OCI-M1 (cell line): ENCODE data around the gene FLAD1.

Source experiments
- DNase-seq: peaks from one replicate; lab custom pipeline; 2025; lab: John Stamatoyannopoulos, UW

Gene FLAD1

DNA sequence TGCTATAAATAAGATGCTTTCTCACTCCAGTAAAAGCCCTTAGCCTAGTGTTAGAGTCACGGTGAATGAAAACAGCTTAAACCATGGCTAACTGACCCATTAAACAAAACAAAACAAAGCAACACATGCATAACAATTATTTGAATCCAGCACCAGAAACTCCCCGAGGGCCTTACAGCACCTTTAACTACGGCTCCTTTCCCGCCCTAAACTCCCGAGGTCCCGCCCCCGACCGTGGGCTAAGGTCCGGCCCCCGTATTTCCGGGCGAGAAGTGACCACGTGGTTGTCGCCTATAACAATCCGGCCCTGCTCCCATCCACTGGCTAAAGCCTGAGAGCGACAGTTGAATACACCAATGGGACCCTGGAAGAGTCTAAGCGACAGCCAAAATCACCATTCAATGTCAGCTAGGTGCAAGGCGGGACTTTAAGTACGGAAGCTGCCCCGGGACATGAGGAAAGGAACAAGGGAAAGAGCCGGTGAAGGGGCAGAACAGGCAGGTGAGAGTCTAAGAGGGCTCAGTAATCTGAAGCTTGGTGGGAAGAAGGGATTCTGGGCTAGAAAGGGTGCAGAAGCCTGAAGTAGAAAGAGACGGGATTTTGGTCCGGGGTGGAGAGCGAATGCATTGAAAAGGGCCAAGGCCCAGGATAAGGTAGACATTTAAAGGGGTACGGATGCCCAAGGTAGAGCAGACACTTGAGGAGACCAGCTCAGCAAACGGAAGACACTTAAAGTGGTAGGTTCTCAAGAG is at the start of gene FLAD1:
FLAD1 (plus strand) TSS at position 448 of the 752 bp plus-strand sequence. CDS start 351 bp downstream, outside the sequence.
- peak; percentile 100 for DNase-seq

DNA sequence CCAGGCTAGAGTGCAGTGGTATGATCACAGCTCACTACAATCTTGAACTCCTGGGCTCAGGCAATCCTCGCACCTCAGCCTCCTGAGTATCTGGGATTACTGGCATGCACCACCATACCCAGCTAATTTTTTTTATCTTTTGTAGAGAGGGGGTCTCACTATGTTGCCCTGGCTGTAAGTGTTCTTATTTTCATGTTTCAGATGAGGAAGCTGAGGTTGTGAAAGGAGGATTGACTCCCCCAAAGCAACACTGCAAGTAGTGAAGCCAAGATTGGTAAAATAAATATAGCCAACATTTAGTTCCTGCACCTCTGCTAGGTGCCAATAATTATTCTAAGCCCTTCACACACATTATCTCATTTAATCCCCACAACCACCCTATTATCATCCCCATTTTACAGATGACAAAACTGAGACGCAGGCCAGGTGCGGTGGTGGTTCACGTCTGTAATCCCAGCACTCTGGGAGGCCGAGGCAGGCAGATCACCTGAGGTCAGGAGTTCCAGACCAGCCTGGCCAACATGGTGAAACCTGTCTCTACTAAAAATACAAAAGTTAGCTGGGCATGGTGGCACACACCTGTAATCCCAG is 48.7 kb upstream of the FLAD1 start:
- DNase-seq, result no peak

DNA sequence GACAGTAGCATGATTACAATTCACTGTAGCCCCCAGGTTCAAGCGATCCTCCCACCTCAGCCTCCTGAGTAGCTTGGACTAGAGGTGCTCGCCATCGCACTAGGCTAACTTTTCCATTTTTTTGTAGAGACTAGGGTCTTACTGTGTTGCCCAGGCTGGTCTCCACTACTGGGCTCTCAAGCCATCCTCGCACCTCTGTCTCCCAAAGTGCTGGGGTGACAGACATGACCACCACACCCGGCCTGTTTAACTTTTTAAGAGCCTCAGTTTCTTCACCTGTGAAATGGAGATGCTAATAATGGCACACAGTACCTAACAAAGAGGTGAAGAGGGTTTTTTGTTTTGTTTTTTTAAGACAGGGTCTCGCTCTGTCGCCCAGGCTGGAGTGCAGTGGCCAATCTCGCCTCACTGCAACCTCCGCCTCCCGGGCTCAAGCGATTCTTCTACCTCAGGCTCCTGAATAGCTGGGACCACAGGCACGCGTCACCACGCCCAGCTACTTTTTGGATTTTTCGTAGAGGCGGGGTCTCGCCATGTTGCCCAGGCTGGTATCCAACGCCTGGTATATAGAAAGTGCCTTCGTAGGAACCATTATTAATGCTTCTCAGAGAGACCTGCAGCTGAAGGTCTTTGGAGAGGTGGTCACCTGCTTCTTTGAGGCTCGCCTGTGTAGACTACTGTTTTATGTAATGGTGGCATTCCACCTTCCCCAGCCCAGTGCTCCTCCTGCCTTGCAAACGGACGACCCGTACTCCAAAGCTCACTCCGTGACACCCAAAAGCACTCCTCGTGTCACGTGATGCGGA is 47.2 kb upstream of the FLAD1 start:
- DNase-seq, result no peak

DNA sequence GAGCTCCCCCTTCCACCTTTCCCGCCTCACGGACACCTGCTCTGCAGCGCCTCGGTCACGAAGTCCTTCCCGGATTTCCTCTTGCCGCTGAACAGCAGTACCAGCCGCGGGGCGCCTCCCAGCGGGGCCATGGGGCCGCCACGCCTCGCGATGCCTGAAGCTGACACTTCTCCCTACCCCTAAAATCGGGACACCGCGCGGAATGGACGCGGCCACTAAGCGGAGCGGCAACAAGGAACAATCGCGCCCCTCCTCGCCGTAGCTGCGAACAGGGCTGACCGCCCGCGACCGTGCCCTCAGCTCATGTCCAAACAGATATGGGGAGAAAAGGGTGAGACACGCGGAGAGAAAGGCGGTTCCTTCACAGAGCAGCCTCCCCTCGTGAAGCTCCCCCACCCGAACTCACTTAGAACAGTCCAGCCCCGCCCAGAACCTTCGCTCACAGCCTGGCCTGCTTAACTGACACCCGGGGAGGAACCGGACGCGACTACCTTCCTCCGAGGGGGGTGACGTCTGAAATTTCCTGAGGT is 46.5 kb upstream of the FLAD1 start, which contains the start of gene PMVK:
PMVK (minus strand) TSS at position 165 of the 530 bp plus-strand sequence; CDS start at position 131, 34 bp downstream.
- DNase-seq, result peak; percentile 98

DNA sequence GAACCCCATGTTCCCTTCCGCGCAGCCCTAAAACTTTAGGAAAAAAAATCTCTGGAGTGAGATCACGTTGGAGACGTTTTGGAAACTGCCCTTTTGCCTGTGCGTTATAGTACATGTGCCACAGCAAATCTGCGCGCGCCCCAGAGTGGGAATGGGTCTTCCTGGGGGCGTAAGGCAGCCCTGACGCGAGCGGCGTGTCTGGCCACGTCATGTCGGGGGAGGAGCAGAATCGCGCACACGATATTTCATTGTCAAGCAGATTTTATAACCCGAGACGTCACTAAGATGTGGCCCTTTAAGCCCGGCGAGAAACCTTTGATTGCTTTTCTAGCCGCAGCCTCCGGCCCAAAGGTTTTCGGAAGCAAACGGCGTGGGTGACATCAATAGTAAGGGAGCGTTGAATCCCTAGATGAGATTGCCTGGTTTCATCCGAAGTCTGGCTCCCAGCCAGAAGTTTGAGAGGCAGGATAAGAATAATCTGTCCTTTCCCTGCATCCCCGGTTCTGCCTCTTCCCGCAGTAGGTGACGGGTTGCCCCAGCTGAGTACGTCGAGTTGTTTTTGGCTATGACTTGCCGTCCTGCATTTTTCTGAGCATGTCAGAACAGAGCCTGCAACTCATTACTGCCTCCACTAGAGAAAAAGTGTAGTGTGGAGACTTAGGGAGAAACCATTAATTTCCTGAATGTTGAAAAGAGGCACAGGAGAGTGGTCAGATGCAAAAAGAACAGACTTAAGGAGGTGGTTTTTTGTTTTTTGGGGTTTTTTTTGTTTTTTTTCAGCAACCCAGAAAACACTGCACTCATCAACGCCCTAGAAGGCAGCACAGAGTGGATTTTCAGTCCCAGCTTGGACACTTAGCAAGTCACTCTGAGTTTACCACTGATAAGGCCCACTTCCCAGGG is 45.8 kb upstream of the FLAD1 start:
- DNase-seq, result peak; percentile 97

DNA sequence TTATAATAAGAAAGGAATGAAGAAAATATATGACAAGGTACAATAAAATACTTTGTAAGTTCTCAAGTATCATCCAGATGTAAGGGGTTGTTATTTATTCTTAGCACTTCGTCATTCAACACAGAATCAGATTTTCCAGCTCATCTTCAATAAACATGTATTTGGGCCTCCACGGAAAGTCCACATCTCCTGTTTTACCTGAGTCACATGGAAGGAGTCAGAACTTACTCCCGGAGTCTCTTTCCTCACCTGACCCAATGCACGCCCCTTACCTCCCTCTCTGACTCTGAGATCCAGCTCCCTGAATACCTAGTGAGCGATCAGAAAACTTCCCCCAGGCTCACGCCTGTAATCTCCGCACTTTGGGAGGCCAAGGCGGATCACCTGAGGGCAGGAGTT is 45.2 kb upstream of the FLAD1 start:
- no peak for DNase-seq

DNA sequence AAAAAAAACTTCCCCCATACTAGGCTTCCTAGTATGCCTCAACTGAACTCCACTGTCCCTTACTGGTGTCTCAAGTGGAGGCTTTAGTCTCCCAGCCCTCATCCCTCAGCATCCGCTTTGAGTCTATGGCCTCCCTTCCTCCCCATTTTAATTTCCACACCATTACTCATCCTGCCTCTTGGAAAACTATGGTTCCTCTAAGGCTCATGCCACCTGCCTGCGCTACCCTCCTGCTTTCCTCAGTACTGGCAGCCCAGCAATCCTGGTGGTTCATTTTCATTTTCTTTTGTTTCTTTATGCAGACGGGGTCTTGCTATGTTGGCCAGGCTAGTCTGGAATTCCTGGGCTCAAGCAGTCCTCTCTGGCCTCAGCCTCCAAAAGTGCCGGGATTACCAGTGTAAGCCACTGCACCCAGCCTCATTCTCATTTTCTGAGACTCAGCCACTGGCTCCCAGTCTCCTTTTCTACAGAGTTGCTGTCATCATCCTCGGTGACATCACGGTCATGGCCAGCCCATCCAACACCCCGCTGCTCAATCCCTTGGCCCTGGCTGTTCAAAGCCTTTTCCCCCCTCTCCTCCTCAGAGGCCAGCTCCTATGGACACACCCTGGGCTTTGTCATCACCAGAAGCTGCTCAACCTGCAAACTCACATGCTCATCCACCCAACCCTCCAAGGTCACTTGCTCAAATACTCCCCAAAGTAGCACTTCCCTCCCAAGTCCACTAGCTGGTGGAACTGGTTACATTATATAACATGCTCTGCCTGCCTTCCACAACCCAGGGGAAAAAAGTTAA is 44.3 kb upstream of the FLAD1 start:
- no peak for DNase-seq

DNA sequence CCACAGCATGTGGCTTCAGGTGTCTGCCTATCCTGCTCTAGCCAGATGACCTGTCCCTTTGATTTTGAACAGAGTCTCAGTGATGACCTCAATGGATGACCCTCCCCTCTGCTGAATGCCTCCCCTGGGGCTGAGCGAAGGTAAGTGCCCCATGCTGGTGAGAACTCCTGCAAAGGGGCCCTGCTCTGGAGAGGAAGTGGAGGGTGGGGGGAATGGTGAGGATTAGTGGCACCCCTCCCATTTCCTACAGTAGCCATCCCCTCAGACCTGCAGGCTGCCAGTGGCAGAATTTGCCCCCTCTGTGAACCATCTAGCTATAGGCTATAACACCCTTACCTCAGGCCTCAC is 43.0 kb upstream of the FLAD1 start:
- DNase-seq, result no peak

DNA sequence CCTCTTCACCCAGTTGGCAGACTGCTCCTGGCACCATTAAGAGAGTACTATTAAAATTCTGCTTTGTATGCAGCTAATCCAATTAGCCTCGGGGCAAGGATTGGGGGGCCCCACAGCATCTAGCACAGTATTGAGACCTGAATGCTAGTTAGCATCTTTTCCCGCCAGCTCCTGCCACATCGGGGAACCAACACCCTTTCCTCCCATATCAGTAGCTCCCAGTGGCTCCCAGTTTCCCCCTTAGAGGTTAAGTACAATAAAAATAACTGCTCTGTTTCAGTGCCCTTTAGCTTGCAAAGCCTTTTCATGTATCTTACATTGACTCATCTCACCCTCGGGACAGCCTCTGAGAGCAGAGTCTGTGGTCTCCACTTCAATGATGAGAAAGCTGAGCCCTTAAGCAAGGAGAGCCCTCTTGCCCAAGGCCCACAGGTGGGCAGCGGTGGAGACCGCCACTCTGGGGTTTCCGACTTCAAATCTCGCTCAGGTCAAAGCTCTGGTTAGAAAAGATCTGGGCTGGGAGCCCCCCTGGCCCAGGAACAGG is 42.4 kb upstream of the FLAD1 start:
- no peak for DNase-seq

DNA sequence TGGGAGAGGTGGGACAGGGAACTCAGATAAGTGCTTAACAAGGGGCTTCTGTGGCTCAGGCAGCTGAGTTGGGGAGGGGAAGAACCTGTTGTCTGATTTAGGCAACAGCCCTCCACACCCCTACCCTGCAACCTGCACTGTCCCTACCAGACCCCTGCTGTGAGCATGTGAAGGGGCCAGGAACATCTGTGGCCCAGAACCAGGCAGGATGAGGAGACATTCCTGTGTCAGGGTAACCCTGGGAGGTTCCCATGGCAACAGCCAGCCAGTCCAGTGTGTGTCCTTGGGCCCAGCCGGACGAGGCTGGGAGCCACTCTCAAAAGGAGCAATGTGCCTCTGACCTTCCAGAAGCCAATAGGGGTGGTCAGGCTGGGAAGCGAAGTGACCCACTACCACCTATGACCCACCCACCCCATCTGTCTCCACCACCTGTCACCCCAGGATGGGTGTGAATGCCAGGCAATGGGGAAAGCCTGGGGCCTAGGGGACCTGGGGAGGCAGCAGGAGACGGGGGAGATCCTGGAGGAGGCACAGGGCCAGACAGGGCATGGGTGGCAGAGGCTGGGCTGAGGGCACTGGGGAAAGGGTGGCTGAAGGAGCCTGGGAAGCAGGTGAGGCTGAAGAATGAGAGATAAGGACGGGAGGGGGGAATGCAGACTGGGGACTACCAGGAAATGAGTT is 41.7 kb upstream of the FLAD1 start:
- no peak for DNase-seq

DNA sequence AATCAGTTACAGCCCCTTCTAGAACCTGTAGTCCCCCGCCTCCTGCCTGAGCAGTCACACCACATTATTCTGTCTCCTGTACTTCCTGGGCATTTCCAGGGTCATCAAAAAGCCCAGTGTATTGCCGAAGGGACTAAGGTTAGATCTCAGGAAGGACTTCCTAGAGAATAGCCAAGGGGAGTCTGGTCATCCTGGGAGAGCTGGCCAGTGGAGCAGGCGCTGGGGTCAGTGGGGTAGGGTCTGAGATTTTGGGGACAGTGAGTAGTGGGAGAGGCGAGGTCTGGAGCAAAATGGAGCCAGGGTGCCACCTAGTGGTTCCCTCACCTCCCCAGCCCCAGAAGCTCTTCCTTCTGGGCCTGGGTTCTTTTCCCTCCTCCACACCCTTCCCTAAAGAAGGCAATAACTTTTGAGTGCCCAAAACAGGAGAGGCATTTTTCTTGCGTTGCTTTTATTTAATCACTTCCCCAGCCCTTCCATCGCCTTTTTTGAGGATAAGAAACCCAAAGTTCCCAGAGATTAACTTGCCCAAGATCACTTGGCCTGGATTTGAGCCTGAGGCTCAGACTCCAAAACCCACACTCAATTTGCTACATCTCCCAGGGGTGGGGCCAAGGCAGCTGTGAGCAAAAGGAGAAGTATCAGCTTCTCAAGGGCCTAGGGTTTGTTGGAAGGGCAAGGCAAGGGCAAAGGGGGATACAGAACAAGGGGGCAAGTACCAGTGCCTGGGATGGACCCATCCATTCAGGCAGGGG is 39.3 kb upstream of the FLAD1 start:
- peak; percentile 86 for DNase-seq

DNA sequence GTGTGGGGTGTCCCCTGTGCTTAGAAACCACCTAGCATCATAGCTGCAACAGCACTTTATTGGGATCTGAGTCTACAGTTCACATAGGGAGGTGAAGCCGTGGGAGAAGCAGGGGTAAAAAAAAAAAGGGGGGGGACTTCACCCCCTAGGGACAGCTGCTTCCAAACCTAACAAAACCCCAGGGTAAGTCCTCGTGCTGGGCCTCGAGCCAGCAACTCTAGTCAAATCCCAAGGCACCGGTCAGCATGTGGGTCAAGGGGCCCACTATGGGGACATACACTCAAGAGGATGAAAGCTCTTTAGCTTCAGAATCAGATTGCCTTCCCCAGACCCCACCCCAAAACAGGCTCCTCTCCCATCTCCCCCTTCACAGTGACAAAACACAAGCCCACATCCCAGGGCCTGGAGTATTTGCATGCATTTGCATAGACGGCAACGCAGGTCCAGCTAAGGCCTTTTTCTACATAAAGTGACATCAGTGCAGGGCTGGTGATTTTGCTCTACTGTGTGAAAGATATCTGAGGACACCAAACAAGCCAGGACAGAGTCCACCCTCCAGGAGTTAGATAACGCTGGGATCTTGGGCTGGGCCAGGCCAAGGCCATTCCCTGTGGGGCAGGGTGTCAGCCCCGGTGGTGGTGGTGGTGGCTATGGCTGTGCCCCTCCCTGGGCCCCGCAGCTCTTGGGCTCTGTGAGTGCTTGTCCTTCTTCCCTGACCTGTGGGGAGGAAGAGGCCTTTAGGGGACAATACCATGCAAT is 38.6 kb upstream of the FLAD1 start:
- no peak for DNase-seq

DNA sequence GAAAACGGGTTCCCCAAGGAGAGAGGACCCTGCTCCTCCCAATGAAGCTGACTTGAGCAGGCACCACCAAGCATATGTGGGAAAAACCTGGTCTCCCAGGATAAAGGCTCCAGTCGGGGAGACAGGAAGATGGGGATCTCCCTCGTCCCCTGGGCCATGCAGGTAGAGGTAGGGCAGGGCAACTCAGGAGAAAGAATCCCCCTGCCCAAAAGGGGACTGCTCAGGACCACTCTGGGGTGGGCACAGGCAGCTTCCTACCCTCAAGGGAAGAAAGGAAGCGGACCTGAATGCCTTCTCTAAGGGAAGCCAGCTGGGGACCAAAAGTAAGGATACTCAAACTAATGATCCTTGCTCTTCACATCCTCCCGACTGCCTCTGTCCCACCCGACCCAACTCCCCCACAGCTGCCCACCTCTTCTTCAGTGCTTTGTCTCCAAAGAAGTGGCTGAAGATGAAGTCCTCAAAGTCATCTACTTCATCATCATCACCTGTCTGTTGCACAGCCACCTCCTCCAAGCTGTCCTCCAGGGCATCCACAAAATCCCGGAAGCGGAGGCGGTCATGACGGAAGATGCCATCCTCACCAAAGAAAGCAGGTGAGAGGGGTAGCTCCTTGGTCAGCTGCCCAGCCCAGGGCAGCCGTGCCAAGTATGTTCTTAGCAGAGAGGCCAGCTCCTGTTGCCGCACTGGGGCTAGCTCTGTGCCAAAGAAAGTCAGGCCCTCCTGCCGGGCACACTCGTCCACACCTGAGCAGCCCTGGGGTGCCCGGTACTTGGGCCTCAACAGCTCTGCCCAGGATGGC is 37.8 kb upstream of the FLAD1 start:
- no peak for DNase-seq

DNA sequence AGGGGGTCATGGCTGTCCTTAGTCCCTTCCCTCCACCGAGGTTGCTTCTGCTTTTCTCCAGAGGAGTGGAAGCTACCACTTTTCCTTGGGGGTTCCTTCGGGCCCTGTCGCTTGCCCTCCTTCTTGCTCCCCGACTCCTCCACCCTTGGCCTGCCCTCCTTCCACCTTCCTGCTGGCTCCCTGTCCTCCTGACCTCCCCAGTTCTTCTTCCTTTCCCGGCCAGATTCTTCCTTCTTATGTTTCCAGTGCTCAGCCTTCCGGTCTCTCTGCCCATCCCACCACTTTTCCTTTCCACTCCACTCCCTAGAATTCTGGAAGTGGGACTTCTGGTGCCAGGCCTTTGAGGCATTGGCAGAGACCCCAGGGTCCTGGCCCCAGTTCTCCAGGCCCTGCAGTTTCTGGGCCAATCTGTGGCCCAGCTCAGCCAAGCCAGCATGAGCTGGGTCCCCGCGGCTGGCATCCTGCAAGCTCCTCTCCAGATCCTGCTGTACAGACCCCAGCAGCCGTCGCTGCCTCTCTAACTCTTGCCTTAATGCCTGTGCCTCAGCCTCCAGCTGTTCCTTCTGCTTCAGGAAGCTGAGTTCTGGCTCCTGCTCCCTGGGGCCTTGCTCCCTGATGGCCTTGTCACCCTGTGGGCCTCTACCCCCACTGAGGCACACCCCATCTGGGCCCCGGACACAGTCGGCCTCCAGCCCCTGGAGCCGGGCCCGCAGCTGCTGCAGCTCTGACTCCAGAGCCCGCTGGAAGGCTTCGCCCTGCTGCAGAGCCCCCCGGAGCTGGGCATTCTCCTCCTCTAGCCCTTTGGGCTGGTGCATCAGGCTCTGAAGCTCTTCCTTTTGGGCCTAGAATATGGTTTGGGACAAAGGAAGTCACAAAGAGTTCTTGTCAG is 36.9 kb upstream of the FLAD1 start:
- no peak for DNase-seq

DNA sequence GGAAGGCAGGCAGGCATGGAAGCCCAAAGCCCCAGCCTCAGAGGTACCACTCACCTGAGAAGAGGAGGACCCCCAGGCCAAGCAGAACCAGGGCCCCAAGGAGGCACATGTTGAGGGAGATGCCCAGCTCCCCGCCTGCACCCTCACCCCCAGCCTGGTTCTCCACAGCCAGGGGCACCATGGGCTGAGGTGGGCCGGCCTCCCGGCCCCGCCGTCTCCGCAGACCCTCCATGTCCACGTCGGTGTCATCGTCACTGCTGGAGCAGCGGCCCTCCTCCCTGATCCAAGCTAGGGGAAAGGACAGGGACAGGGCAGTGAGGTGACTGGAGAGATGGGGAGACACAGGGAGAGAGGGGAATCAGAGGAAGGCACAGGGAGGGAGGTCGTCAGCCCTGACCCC is 35.1 kb upstream of the FLAD1 start:
- no peak for DNase-seq

DNA sequence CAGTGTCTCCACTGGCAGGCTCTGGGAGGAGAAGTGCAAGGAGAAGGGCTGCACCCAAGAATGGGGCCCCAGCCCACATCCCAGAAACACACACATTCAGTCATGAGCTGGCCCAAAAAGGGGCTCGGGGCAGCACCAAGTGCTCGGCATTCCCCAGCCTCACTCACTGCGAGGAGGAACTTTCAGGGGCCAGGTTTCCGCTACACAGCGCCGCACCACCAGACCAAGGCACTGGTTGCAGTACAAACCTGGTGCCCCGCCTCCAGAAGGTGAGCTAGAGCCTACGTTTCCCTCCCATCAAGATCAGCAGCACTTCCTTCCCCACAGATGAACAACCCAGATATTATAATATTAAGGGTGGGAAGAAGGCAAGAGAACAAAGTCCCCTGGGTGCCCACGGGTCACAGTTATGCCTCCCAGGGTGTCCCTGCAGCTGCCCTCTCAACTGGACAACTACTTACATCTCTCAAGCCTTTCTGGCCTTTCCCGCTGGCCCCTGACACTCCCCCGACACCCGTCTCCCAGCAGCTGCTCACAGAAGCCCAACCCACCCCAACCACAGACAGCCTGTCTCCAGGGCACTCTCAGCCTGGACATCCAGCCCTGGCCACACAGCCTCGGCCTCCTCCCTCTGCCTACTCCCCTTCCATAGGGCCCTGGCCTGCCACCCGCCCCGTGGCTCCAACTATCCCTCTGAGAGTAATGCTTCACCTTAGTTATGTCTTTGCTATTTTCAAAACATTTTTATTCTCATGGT is 31.1 kb upstream of the FLAD1 start:
- peak; percentile 32 for DNase-seq
